Stimulated activated memory B cell treated with anti-CD40 and anti-IgM and Interleukin-4, amounts not matched to agents 10 μg/mL and 1 μg/mL and 100 μg/mL, for 72 hours (primary cell): ENCODE measurements around the gene CYB561.
A peak's percentile ranks its signal among the peaks of the same experiment; 100 is the strongest.
"Not testable (repeated sequence)": the region's sequence is repeated elsewhere in the genome, so short reads cannot be mapped to it uniquely, and the experiment has no call there.

Experiments used
- ATAC-seq: fragments of 150-1000 bp; cut with Tn5 transposase; 2 replicates; pipeline ENCODE4 v1.10.0; 2021
- H3K27ac Mint-ChIP-seq: one replicate; pipeline ENCODE4 v1.8.0; 2022; ENCODE audit warnings: mild to moderate bottlenecking, mixed read lengths
- H3K27me3 Mint-ChIP-seq: one replicate; pipeline ENCODE4 v1.8.0; 2022; ENCODE audit warnings: mixed read lengths
- H3K36me3 Mint-ChIP-seq: one replicate; pipeline ENCODE4 v1.8.0; 2022; ENCODE audit warnings: mixed read lengths
- H3K4me1 Mint-ChIP-seq: one replicate; pipeline ENCODE4 v1.8.0; 2022; ENCODE audit warnings: mixed read lengths
- H3K4me3 Mint-ChIP-seq: one replicate; pipeline ENCODE4 v1.8.0; 2022; ENCODE audit warnings: mild to moderate bottlenecking, moderate library complexity, mixed read lengths
- H3K9me3 Mint-ChIP-seq: one replicate; pipeline ENCODE4 v1.8.0; 2022; ENCODE audit warnings: mixed read lengths

Gene CYB561

DNA sequence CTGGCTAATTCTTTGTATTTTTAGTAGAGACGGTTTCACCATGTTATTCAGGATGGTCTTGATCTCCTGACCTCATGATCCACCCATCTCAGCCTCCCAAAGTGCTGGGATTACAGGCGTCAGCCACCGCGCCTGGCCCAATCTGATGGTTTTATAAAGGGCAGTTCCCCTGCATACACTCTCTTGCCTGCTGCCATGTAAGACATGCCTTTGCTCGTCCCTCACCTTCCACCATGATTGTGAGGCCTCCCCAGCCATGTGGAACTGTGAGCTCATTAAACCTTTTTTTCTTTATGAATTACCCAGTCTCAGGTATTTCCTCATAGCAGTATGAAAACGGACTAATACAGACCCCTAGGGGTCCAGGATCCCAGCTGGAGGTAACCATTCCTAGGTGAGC is 22.0 kb upstream of the CYB561 start:
- not testable (repeated sequence) for H3K27ac Mint-ChIP-seq, H3K4me3 Mint-ChIP-seq, ATAC-seq, H3K9me3 Mint-ChIP-seq, H3K36me3 Mint-ChIP-seq, H3K4me1 Mint-ChIP-seq
- peaks cover 22% of the 10 kb centered on the region for H3K27me3 Mint-ChIP-seq

GRCh38 chr17:63464691-63465236 is 18.7 kb upstream of the CYB561 start:
- Mint-ChIP-seq H3K4me3 (no peak overlapping the region), H3K4me1 (peaks cover 26% of the 10 kb centered on the region), H3K27ac (no peak overlapping the region), H3K36me3 (no peaks in the 10 kb centered on the region), H3K27me3 (no peaks in the 10 kb centered on the region), H3K9me3 (no peaks in the 10 kb centered on the region)
- no peak for ATAC-seq

DNA sequence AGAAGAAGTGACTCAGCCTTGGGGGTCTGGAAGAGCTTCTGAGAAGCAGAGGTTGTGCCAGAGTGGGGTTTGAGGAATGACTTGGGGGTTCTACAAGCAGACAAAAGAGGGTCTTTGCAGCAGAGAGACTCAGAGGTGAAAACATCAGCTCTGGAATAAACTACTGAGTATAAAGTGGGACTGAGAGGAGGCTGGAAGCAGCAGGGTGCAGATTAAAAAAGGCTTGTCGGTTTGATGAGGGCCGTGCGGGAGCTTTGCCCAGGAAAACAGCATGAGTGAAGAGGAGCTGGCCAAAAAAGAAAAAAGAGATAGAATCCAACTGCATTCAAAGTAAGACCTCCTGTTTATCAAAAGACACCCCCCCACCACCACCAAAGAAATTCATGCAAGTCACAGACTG is 17.7 kb upstream of the CYB561 start:
- Mint-ChIP-seq H3K9me3 (no peaks in the 10 kb centered on the region), H3K27ac (no peak overlapping the region), H3K27me3 (no peaks in the 10 kb centered on the region), H3K4me1 (peaks cover 26% of the 10 kb centered on the region), H3K36me3 (no peaks in the 10 kb centered on the region), H3K4me3 (no peak overlapping the region)
- no peak for ATAC-seq

- H3K27me3 Mint-ChIP-seq: peaks cover 13% of the 10 kb centered on the region
- no peak for ATAC-seq
- no peak overlapping the region for H3K4me3 Mint-ChIP-seq
- no peak overlapping the region for H3K27ac Mint-ChIP-seq
- peaks cover 32% of the 10 kb centered on the region for H3K4me1 Mint-ChIP-seq
- no peaks in the 10 kb centered on the region for H3K9me3 Mint-ChIP-seq
- no peaks in the 10 kb centered on the region for H3K36me3 Mint-ChIP-seq
Measured at GRCh38 chr17:63460018-63460417, 13.9 kb upstream of the CYB561 start.

GRCh38 chr17:63458478-63458877 is 12.4 kb upstream of the CYB561 start:
- Mint-ChIP-seq H3K36me3 (no peaks in the 10 kb centered on the region), H3K27me3 (peaks cover 24% of the 10 kb centered on the region), H3K4me3 (no peak overlapping the region), H3K27ac (no peak overlapping the region), H3K9me3 (no peaks in the 10 kb centered on the region), H3K4me1 (peaks cover 24% of the 10 kb centered on the region)
- no peak for ATAC-seq

- Mint-ChIP-seq H3K4me3 (no peak overlapping the region), H3K27ac (no peak overlapping the region), H3K36me3 (no peaks in the 10 kb centered on the region), H3K4me1 (peaks cover 11% of the 10 kb centered on the region), H3K9me3 (no peaks in the 10 kb centered on the region), H3K27me3 (peaks cover 24% of the 10 kb centered on the region)
- no peak for ATAC-seq
Measured at GRCh38 chr17:63455417-63455816, 9.3 kb upstream of the CYB561 start.

- Mint-ChIP-seq H3K9me3 (no peaks in the 10 kb centered on the region), H3K27ac (no peak overlapping the region), H3K36me3 (no peaks in the 10 kb centered on the region), H3K4me1 (peaks cover 12% of the 10 kb centered on the region), H3K27me3 (peaks cover 24% of the 10 kb centered on the region), H3K4me3 (no peak overlapping the region)
- ATAC-seq: no peak
Measured at GRCh38 chr17:63454915-63455314, 8.8 kb upstream of the CYB561 start.

GRCh38 chr17:63454357-63454756 is 8.3 kb upstream of the CYB561 start:
- ATAC-seq, H3K9me3 Mint-ChIP-seq, H3K4me3 Mint-ChIP-seq, H3K36me3 Mint-ChIP-seq, H3K27ac Mint-ChIP-seq: not testable (repeated sequence)
- peaks cover 12% of the 10 kb centered on the region for H3K4me1 Mint-ChIP-seq
- H3K27me3 Mint-ChIP-seq: peaks cover 24% of the 10 kb centered on the region

DNA sequence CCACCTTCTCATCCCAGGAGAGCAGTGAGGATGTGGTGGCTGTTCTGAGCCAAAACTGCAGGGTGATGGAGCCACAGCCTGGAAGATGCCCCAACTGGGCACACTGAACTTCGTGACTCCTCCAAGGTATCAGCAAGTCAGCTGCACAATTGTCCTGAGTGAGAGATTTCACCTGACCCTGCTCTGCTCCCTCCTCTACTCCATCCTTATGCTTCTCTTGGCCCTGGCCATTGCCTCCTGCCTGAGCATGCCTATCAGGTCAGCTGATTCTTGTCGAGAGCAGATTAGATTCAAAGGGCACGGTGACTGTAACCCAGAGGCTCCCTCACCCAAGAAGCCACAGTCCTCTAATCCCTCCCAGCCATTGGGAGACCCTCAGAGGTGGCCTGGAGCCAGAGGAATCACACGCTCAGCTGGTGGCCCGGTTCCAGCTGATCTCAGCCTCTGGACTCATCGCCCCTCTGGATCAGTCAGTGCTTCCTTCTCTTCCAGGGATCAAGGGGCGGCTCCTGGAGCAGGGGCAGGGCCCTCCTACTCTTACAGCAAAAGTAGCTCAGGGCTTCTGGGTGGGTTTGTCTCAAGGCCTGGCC is 7.0 kb upstream of the CYB561 start:
- H3K9me3 Mint-ChIP-seq: no peaks in the 10 kb centered on the region
- H3K27ac Mint-ChIP-seq: no peak overlapping the region
- peaks cover 9% of the 10 kb centered on the region for H3K4me1 Mint-ChIP-seq
- peaks cover 21% of the 10 kb centered on the region for H3K27me3 Mint-ChIP-seq
- no peaks in the 10 kb centered on the region for H3K36me3 Mint-ChIP-seq
- ATAC-seq: no peak
- H3K4me3 Mint-ChIP-seq: no peak overlapping the region

DNA sequence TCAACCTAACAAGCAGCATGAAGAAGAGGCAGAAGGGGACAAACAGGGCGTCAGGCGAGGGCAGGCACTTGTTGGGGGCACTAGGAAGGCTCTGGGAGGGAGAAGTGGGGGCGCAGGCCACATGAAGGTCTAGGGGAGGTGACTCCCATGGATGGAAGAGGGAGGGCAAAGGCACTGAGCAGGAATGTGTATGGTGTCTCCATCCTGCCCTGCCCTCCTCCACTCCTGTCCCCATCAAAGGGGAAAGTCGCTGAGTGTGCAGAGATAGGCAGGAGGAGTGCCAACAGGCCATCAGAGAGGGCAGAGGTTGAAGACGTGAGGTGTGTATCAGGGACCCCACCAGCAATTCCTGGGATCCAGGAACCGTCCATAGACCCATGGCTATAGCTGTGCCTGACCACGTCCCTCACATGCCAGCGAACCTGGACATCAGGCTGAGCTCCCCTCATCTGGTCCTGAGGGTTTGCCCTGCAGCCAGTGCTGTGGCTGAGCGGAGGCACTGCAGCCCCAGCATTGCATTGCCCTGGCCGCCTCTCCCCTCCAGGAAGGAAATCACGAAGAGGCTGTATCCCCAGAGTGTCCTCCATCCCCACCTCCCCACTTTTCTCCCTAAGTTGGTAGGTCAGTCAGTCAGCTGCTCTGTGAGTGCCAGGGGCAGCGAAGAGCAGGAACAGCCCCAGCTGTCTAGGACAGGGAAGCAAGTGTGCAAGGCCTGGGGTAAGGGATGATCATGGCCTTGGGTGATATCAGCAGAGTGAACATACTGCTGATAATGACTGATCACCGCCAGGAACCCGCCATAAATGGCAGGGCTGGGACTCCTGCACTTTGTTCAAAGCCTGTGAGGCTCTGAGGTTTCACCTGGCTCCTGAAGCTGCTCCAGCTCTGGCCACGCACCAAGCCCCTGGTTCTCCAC is 6.2 kb upstream of the CYB561 start:
- H3K36me3 Mint-ChIP-seq: no peaks in the 10 kb centered on the region
- no peak for ATAC-seq
- H3K9me3 Mint-ChIP-seq: no peaks in the 10 kb centered on the region
- no peak overlapping the region for H3K4me3 Mint-ChIP-seq
- H3K4me1 Mint-ChIP-seq: peaks cover 5% of the 10 kb centered on the region
- no peak overlapping the region for H3K27ac Mint-ChIP-seq
- H3K27me3 Mint-ChIP-seq: peaks cover 16% of the 10 kb centered on the region

DNA sequence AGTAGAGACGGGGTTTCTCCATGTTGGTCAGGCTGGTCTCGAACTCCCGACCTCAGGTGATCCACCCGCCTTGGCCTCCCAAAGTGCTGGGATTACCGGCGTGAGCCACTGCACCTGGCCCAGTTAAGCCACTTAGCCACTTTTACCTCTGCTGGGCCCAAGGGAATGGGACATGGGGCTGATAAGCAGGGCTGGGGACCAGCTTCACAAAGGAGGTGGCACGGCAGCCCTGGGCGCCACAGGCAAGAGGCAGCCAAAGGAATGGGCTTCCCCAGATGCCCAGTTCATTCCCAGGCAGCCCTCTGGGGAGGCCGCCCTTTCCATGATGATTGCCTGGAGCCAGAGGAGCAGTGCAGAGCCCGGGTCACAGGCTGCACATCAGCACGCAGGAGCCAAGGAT is 5.0 kb upstream of the CYB561 start:
- ATAC-seq: no peak
- no peak overlapping the region for H3K27ac Mint-ChIP-seq
- H3K9me3 Mint-ChIP-seq: no peaks in the 10 kb centered on the region
- no peaks in the 10 kb centered on the region for H3K36me3 Mint-ChIP-seq
- no peak overlapping the region for H3K4me3 Mint-ChIP-seq
- H3K27me3 Mint-ChIP-seq: peaks cover 16% of the 10 kb centered on the region
- H3K4me1 Mint-ChIP-seq: peaks cover 5% of the 10 kb centered on the region

DNA sequence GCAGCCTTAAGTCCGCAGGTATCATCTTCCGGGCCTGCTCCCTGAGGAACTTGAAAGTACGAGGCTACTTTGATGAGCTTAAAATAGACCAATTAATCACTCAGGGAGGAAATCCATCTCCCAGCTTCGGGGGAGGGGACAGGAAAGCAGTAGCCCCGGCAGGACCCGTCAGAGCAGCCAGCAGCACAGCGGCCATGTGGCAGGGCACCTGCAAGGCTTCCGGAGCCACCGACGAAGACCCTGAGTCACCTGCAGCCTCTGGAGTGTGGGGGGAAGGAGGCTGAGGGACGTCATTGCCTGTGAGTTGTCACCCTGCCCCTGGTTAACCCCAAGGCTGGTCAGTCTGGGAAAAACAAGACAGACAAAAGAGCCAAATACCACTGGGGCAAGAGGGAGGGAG is 4.4 kb upstream of the CYB561 start:
- no peak overlapping the region for H3K27ac Mint-ChIP-seq
- H3K27me3 Mint-ChIP-seq: peaks cover 16% of the 10 kb centered on the region
- no peaks in the 10 kb centered on the region for H3K36me3 Mint-ChIP-seq
- no peak for ATAC-seq
- peaks cover 5% of the 10 kb centered on the region for H3K4me1 Mint-ChIP-seq
- no peak overlapping the region for H3K4me3 Mint-ChIP-seq
- no peaks in the 10 kb centered on the region for H3K9me3 Mint-ChIP-seq

DNA sequence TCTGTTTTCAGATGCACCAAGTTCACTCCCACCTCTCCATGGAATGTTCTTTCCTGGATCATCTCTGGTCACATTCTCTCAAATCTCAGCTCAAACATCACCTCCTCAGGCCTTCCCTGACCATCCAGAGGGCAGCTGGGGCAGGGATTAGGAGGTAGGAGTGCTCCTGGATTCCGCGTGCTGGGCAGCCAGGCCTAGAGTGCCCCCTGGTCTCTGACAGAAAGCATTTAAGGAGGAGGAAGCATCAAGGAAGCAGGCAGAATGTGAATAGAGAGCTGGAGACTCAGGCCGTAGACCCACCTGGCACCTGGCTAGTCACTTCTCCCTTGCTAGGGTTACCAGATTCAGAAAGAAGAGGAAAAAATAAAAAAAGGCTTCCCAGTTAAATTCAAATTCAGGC is 2.5 kb upstream of the CYB561 start:
- Mint-ChIP-seq H3K36me3 (no peaks in the 10 kb centered on the region), H3K4me1 (peaks cover 12% of the 10 kb centered on the region), H3K9me3 (no peaks in the 10 kb centered on the region), H3K27me3 (no peaks in the 10 kb centered on the region), H3K27ac (no peak overlapping the region), H3K4me3 (no peak overlapping the region)
- no peak for ATAC-seq

GRCh38 chr17:63447471-63448009 is 1.4 kb upstream of the CYB561 start:
- Mint-ChIP-seq H3K4me1 (peaks cover 12% of the 10 kb centered on the region), H3K9me3 (no peaks in the 10 kb centered on the region), H3K36me3 (no peaks in the 10 kb centered on the region), H3K4me3 (peak overlapping the region; percentile 69), H3K27me3 (no peaks in the 10 kb centered on the region), H3K27ac (peak overlapping the region; percentile 69)
- no peak for ATAC-seq

GRCh38 chr17:63446753-63447470 is 806 bp upstream of the CYB561 start:
- Mint-ChIP-seq H3K9me3 (no peaks in the 10 kb centered on the region), H3K27ac (peak overlapping the region; percentile 69), H3K4me3 (peak overlapping the region; percentile 69), H3K4me1 (peaks cover 12% of the 10 kb centered on the region), H3K27me3 (no peaks in the 10 kb centered on the region), H3K36me3 (no peaks in the 10 kb centered on the region)
- ATAC-seq: peak; percentile 65
